Ascending aorta (tissue), 2 donors: Measurements from ENCODE around the gene PPP2R5D. TPM values are rescaled to one million over a fixed set of nuclear protein-coding genes. Genes with fewer than 3 reads are reported as not detected.
A peak's percentile ranks its signal among the peaks of the same experiment; 100 is the strongest.

Source experiments
- DNase-seq, 2 donors: peaks; one replicate each; pipeline ENCODE4 v3.0.0-alpha.2; 2019; ENCODE audit warnings: low spot score in 2 of 2
- H3K27ac ChIP-seq, 2 donors: fragments of 200-600 bp; sonication (generic); one replicate each; pipeline ENCODE4 v1.5.1; 2016 to 2017; ENCODE audit warnings: mild to moderate bottlenecking in 1 of 2
- H3K27me3 ChIP-seq: fragments of 200-600 bp; sonication (generic); one replicate; pipeline ENCODE4 v1.5.1; 2017
- H3K36me3 ChIP-seq, 2 donors: fragments of 200-600 bp; sonication (generic); one replicate each; pipeline ENCODE4 v1.5.1; 2016
- H3K4me1 ChIP-seq, 2 donors: fragments of 200-600 bp; sonication (generic); one replicate each; pipeline ENCODE4 v1.5.1; 2016 to 2017; ENCODE audit warnings: mild to moderate bottlenecking in 1 of 2
- H3K4me3 ChIP-seq, 2 donors: fragments of 200-600 bp; sonication (generic); one replicate each; pipeline ENCODE4 v1.5.1; 2016 to 2017; ENCODE audit warnings: mild to moderate bottlenecking in 1 of 2
- H3K9me3 ChIP-seq, 2 donors: fragments of 200-600 bp; sonication (generic); one replicate each; pipeline ENCODE4 v1.5.1; 2016
- intact Hi-C: fragments of 100-400 bp; cut with DNase I; formaldehyde crosslinking; loops from one replicate; pipeline ENCODE4 v1.15.1; 2023
- total RNA-seq: library from RNA; depleted of rRNA; stranded (reverse); fragments of >200 nt; gene quantifications from one replicate; pipeline ENCODE4 v1.1.0, GENCODE V29; 2016
- TF ChIP-seq, protein P1 (sequence below), 3 experiments: fragments of 200-600 bp in 2 of 3; fragments of 450-650 bp in 1 of 3; sonication (generic) in 2 of 3; IDR thresholded peaks; one replicate each; pipeline ENCODE4 v1.5.1; 2016 to 2019; ENCODE audit warnings: antibody characterized with exemption in 3 of 3, mild to moderate bottlenecking in 1 of 3, moderate library complexity in 1 of 3

PPP2R5D gene
- total RNA-seq, 1 donor from 2014 or later: 27.7 TPM

DNA sequence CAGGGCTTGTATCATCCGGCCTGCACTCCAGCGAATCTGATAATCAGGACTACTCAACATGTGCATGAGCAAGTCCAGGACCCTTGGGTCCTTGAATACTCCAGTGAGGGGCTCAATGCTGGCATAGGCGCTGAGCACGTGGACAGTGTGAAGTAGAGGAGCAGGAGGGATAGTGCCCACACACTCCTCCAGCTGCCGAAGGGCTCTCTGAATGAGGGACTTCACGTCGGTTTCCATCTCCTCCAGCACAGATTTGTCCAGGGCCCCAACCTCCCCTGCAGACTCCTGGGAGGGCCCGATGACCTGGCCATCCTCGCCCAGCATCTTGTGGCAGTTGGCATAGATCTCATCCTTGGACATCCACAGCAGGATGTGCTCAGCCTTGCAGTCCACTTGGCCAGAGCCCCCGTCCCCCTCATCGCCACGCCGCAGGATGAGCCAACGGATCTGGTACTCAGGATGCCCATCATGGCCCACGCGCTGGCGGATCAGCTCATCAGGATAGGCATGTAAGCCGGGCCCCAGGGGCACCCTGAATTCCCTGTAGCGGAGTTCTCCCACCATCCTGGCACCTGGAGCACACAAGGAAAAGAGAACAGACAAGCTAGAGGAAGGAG lies 68.0 kb downstream of the PPP2R5D start:
- intact Hi-C loops: loop anchor here (2.0 to 5.0 kb wide), 4 partner anchors 68 to 150 kb away; partner anchors contain the start of genes CNPY3 and PPP2R5D
- H3K4me1 ChIP-seq: peaks cover 0 to 14% of the 10 kb centered on the region in 2 donors
- no peaks in the 10 kb centered on the region for H3K9me3 ChIP-seq
- peaks cover 9 to 27% of the 10 kb centered on the region in 2 donors for H3K36me3 ChIP-seq
- H3K27ac ChIP-seq: peak overlapping the region; percentile 87 to 98
- TF ChIP-seq, protein P1, sequence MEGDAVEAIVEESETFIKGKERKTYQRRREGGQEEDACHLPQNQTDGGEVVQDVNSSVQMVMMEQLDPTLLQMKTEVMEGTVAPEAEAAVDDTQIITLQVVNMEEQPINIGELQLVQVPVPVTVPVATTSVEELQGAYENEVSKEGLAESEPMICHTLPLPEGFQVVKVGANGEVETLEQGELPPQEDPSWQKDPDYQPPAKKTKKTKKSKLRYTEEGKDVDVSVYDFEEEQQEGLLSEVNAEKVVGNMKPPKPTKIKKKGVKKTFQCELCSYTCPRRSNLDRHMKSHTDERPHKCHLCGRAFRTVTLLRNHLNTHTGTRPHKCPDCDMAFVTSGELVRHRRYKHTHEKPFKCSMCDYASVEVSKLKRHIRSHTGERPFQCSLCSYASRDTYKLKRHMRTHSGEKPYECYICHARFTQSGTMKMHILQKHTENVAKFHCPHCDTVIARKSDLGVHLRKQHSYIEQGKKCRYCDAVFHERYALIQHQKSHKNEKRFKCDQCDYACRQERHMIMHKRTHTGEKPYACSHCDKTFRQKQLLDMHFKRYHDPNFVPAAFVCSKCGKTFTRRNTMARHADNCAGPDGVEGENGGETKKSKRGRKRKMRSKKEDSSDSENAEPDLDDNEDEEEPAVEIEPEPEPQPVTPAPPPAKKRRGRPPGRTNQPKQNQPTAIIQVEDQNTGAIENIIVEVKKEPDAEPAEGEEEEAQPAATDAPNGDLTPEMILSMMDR (IDR thresholded peaks at IDR 0.05): no peak
- H3K27me3 ChIP-seq: no peaks in the 10 kb centered on the region
- H3K4me3 ChIP-seq: no peak overlapping the region
- no peak for DNase-seq

DNA sequence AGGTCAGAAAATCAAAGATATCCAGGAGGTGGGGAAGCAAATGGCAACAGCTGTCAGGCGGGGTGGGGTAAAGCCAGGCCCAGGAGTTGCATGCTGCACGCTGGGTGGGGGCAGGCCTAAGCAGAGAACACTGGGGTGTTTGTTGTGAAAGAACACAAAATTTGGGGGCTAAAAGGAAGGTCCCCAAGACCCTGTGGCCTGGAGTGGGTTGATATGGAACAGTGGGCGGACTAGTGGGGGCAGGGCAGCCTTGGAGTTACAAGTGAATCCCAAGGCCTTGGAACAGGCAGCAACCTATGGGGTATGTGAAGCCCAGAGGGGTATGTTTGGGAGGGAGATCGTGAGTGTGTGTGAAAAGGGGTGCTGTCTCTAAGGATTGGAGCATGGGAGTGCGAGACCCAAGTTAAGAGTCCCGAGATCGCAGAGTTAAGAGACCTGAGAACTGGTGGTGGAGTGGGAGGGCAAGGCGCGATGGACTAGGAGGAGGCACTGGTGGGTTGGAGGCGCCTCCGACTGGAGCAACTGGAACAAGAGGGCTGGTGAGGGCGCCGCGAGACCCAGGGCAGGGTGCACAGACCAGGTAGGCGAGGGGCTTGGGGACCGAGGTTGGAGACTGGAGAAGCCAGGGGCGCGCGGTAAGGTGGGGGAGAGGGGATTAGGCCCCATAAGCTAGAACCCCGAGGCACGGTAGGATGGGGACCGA lies 68.6 kb downstream of the PPP2R5D start:
- intact Hi-C loops: loop anchor here (1.0 to 5.0 kb wide), 5 partner anchors 68 to 151 kb away; partner anchors contain the start of genes CNPY3, PEX6 and PPP2R5D
- H3K9me3 ChIP-seq: no peaks in the 10 kb centered on the region
- DNase-seq: no peak
- peak overlapping the region; percentile 87 to 98 for H3K27ac ChIP-seq
- H3K27me3 ChIP-seq: no peaks in the 10 kb centered on the region
- H3K4me3 ChIP-seq: peak overlapping the region; percentile 71
- TF ChIP-seq, protein P1 (IDR thresholded peaks at IDR 0.05): no peak
- peaks cover 0 to 15% of the 10 kb centered on the region in 2 donors for H3K4me1 ChIP-seq
- H3K36me3 ChIP-seq: peaks cover 9 to 31% of the 10 kb centered on the region in 2 donors

DNA sequence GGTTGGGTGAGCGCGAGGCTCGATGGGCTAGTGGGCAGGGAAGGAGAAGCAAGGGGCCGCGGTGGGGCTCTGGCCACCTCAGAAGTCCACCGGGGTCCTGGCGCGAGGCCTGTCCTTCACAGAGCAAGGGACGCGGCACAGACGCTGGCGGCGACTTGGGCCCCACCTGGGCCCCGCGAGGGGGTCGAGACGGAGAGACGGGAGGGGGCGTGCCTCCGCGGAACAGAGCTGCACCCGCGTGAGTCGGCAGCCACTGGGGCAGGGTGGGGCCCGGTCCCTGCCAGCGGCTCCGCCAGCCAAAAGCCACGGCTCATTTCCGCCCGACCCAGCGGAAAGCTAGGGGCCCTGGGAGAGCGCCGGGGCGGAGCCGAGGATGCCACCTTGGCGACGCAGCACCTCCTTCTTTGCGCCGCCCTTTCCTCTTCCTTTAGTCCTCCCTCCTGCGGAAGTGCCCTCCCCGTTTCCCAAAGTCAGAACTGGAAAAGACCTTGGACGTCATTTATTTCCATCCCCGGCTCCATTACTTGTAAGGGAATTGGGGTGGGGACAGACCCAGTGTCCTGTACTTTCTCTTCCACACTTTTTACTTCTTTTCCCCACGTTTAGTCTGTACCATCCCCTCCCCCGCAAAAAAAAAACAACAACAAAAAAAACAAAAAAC lies 69.3 kb downstream of the PPP2R5D start, which contains the start of gene CUL7:
Gene CUL7 (minus strand): TSS at position 307 of the 661 bp plus-strand sequence. CDS start 1,063 bp downstream, outside the sequence.
- H3K4me1 ChIP-seq: peaks cover 5 to 22% of the 10 kb centered on the region in 2 donors
- intact Hi-C loops: loop anchor here (1.0 to 5.0 kb wide), 5 partner anchors 67 to 151 kb away; partner anchors contain the start of genes CNPY3, PEX6 and PPP2R5D

DNA sequence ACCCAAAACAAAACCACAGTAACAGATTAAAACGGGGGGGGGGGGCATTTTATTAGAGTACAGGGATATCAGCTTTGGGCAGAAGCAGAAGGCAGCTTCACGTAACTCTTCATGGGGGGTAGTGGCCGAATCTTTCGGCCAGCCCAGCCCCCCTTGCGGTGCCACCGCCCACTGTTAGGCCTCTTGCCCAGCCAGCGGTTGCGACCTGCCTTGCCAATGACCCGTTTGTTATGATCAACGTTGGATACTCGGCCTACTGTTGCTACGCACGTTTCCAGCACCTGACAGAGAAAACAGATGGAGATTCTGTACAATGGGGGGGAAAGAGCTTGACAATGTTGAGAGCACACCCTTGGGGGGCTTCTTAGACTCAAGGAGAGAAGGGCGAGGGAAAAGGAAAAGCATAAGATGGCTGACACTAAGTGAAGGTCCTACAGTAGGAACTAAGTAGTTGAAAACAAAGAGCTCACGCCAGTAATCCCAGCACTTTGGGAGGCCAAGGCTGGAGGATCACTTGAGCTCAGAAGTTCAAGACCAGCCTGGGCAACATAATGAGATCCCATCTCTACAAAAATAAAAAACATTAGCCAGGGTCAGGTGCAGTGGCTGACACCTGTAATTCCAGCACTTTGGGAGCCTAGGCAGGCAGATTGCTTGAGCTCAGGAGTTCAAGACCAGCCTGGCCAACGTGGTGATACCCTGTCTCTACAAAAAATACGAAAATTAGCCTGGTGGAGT lies 70.0 kb downstream of the PPP2R5D start:
- peaks cover 9 to 22% of the 10 kb centered on the region in 2 donors for H3K36me3 ChIP-seq
- TF ChIP-seq, protein P1 (IDR thresholded peaks at IDR 0.05): no peak
- no peak for DNase-seq
- intact Hi-C loops: loop anchor here (5.0 kb wide), 1 partner anchor 152 kb away; no protein-coding TSS in a partner anchor
- peaks cover 5 to 24% of the 10 kb centered on the region in 2 donors for H3K4me1 ChIP-seq
- no peaks in the 10 kb centered on the region for H3K27me3 ChIP-seq
- peak overlapping the region; percentile 87 to 98 for H3K27ac ChIP-seq
- no peaks in the 10 kb centered on the region for H3K9me3 ChIP-seq
- H3K4me3 ChIP-seq: peak overlapping the region; percentile 71

More for the DNA sequence above, 69.3 kb downstream of the PPP2R5D start, which contains the start of gene CUL7:
- H3K27me3 ChIP-seq: no peaks in the 10 kb centered on the region
- H3K36me3 ChIP-seq: peaks cover 9 to 27% of the 10 kb centered on the region in 2 donors
- peak within 1 kb of the TSS; percentile 87 to 98 for H3K27ac ChIP-seq
- no peaks in the 10 kb centered on the region for H3K9me3 ChIP-seq
- peak within 1 kb of the TSS; percentile 71 for H3K4me3 ChIP-seq
- DNase-seq: peak; percentile 69 to 96
- TF ChIP-seq, protein P1 (IDR thresholded peaks at IDR 0.05): no peak

DNA sequence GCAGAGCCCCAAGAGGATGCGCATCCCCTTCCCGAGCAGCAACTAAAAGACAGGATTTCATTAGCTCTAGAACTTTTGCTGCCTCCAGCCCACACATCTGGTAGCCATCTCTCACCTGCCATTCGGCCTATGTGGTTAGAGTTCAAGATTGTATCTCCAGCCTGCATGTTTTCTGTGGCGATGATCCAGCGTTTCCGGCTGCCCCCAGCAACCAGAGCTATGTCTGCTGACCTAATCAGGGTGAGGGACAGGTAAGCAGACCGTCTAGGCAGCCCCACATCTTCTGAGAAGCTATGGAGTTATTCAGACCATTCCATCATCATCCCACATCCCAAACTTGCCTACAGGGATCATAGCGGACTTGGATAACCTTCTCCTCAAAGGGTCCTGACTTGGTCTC lies 71.6 kb downstream of the PPP2R5D start:
- peaks cover 12 to 35% of the 10 kb centered on the region in 2 donors for H3K4me1 ChIP-seq
- intact Hi-C loops: loop anchor here (5.0 kb wide), 1 partner anchor 86 kb away; no protein-coding TSS in a partner anchor
- TF ChIP-seq, protein P1 (IDR thresholded peaks at IDR 0.05): no peak

More for the DNA sequence above, 71.6 kb downstream of the PPP2R5D start:
- peaks cover 9 to 15% of the 10 kb centered on the region in 2 donors for H3K36me3 ChIP-seq
- no peaks in the 10 kb centered on the region for H3K9me3 ChIP-seq
- no peak overlapping the region for H3K27ac ChIP-seq
- DNase-seq: no peak
- H3K27me3 ChIP-seq: no peaks in the 10 kb centered on the region
- no peak overlapping the region for H3K4me3 ChIP-seq
